GM10847 (cell line): ENCODE measurements around the gene DNMT3B.

Source experiments
- POLR2A ChIP-seq: IDR thresholded peaks from 2 replicates; pipeline ENCODE4 v1.6.1; 2011; ENCODE audit not compliant: insufficient read length; ENCODE audit errors: extremely low read depth

The DNMT3B gene

DNA sequence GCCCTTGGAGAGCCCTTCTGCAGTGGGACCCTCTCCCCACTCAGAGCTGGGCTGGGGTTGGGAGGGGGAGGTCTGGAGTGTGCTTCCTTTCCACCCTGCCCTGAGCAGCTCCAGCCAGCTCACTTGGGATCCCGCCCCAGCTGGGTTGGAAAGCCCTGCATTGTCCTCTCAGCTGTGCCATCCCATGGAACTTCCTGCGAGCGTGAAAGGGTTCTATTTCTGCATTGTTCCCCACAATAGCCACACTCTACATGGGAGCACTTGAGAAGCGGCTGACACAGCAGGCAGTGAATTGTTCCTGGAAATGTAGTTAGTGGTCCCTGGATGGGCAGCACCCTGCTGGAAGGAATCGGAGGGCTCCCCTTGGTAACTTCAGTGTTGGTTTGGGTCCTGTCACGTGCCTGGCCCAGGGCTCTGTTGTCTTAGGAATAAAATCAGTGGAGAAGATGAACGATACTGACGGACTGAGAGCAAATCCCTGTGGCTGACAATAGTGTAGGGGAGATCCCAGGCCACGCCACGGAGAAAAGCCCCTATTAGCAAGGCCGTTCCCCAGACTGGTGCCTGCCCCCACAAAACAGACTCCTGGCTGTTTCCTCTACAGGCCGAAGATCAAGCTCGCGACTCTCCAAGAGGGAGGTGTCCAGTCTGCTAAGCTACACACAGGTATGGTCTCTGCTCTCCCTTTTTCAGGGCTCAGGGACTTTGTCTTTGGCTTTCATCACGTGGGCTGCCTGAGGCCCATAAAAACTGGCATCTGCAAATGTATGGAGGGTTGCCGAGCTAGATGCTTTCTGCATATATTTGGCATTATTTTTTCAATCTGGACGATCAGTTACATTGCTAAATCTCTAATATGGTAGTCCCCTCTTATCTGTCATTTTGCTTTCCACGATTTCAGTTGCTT, 18.8 kb downstream of the DNMT3B start:
- TF ChIP-seq POLR2A, result no peak

DNA sequence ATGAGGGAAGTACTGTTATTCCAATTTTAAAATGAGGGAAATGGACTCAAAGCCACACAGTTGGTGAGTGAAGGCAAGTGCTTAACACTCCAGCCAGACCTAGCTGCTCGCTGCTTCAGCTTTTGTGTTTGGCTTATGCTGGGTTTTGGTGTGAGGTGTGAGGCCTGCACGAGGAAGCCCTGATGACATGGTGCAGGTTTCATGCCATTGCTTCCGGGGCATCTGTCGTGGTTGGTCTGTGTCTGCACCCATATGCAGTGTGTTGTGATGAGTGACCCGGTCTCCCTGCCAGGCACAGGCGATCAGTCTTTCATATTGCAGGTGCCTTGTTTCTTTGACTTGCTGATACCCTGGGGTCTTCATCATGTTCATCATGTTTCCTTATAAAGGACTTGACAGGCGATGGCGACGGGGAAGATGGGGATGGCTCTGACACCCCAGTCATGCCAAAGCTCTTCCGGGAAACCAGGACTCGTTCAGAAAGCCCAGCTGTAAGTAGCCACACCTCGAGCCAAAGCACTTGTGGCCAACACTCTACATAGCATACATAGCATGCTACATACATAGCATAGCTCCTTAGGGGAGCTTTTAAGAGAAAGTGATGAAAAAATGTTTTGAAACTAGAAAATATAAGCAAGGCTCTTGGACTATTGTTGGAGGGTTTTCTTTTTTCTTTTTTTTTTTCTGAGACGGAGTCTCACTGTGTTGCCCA, 22.3 kb downstream of the DNMT3B start:
- TF ChIP-seq POLR2A, result no peak

DNA sequence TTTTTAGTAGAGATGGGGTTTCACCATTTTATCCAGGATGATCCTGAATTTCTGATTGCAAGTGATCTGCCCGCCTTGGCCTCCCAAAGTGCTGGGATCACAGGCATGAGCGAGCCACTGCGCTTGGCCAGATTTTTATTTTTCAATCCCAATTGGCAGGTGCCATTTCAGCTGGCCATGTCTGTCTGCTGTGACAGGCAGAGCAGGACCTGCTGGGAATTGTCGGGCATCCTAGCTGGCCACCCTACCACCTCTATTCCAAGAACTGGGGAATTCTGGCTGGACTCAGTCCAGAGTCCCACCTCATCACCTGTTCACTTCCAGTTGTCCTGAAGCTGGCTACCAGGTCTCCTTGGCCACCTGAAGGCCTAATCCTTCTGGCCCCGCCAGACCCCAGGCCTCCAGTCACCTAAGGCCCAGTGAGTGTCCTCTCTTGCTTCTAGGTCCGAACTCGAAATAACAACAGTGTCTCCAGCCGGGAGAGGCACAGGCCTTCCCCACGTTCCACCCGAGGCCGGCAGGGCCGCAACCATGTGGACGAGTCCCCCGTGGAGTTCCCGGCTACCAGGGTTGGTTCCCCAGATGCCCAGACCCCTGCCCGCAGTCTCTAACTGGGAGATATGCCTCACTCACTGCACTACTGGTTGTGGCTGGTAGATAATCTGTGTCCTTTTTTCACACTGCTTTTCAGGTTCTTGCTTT, 24.0 kb downstream of the DNMT3B start:
- no peak for TF ChIP-seq POLR2A

DNA sequence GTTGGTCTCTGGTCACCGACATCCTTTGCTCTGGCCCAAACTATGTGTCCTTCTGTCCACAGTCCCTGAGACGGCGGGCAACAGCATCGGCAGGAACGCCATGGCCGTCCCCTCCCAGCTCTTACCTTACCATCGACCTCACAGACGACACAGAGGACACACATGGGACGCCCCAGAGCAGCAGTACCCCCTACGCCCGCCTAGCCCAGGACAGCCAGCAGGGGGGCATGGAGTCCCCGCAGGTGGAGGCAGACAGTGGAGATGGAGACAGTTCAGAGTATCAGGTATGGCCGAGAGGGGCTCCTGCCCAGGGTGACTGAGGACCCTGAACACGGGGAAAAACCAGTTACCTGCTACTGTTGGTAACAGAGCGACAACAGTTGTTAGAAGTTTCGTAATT, 25.0 kb downstream of the DNMT3B start:
- no peak for TF ChIP-seq POLR2A

DNA sequence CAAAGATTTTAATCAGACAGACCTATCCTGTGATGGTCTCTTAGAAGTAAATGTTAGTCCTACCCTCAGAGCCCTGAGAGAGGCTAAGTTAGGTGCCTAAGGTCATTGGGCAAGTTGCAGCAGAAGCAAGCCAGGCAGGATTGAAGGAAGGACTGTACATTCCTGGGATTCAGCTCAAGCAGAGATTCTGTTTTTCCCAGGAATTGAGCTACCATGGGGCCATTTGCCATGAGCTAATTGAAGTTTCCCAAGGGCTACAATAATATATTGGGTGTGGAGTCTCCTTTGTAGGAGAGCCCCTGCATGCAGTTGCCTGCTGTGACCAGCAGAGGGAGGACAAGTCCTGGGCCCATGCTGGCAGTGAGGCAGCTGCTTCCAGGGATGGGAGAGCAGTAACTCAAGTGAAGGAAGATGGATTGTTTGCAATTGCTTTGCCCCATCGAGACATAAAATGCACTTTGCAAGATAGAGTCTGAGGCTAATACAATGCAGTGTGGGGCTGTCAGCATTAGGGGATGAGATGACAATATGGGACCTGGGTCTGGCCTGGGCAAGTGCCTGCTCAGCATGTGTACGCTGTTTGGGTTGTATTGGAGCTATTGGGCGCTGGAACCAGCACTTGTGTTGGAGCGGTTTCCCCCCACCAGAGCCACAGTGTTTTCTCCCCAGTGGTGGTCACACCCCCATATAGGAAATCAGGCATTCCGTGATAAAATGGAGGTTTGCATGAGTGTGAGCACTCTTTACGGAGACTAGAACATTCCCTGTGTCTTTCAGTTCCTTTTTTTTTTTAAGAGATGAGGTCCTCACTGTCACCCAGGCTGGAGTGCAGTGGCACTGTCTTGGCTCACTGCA, 27.9 kb downstream of the DNMT3B start:
- TF ChIP-seq POLR2A, result no peak

DNA sequence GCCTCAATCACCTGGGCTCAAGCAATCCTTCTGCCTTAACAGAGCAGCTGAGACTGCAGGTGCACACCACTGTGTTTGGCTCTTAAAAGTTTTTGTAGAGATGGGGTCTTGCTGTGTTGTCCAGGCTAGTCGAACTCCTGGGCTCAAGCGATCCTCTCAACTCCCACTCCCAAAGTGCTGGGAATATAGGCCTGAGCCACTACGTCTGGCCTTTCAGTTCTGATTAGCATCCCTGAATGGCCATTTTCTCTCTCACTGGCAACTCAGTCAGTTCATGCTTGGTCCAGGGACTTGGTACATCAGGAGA, 28.5 kb downstream of the DNMT3B start:
- no peak for TF ChIP-seq POLR2A

DNA sequence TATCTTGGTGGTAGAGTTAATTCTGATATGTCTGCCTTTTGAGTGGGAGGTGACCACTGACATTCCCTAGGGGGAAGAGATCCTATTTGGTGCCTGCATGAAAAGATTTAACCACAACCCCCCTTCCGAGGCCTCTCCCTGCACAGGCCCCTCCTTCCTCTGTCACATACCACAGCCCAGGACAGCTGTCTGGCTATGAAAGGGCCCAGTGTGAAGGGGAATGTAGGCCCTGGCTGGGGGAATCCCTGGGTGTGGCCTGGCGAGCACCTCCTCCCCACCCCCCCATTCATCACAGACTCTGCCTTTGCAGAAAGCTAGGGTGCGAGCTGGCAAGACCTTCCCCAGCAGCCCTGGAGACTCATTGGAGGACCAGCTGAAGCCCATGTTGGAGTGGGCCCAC, 30.1 kb downstream of the DNMT3B start:
- no peak for TF ChIP-seq POLR2A

DNA sequence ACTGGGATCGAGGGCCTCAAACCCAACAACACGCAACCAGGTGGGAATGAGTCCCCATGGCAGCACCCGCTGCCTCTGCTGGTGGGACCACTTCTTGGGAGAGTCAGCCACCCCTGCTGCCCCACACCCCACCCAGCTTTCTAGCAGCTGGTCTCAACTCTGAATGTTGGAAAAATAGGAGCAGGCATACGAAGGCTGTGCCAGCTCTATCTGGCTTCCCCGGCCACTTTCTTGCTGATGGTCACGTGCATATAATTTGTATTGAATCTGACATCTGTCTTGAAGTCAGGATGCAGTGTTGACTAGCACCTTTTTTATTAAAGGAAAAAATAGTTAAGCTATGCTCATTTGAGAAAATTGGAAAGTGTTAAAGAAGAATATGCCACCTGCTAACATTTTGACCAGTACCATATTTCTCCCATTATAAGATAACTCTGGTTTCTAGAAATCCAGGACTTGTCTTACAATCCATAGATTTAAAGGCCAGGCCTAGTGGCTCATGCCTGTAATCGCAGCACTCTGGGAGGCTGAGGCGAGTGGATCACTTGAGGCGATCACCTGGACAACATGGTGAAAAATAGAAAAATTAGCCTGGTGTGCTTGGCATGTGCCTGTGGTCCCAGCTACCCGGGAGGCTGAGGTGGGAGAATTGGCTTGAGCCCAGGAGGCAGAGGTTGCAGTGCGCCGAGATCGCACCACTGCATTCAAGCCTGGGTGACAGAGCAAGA, 30.7 kb downstream of the DNMT3B start:
- TF ChIP-seq POLR2A, result no peak

DNA sequence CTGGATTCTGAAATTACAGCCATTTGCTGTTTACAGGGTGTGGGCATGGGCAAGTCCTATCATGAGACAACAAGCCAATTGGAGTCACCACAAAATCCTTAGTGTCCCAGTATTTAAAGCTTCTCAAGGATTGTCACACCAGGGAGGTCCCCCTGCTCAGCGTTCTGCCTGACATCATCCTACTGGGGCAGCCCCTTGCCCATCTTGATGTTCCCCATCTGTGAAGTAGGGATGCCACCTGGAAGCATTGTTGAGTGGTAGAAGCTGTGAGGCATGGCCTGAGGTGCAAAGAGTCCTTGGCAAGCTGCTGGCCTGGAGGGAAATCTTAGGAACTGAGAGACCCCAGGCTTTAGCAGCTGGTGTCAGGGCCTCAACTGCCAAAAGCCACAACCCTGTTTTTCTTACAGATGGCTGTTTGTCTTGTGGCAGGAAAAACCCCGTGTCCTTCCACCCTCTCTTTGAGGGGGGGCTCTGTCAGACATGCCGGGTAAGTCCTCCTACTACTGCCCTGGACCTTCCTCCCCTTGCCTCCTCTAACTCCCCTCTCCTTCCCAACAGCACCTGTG, 34.3 kb downstream of the DNMT3B start:
- no peak for TF ChIP-seq POLR2A

DNA sequence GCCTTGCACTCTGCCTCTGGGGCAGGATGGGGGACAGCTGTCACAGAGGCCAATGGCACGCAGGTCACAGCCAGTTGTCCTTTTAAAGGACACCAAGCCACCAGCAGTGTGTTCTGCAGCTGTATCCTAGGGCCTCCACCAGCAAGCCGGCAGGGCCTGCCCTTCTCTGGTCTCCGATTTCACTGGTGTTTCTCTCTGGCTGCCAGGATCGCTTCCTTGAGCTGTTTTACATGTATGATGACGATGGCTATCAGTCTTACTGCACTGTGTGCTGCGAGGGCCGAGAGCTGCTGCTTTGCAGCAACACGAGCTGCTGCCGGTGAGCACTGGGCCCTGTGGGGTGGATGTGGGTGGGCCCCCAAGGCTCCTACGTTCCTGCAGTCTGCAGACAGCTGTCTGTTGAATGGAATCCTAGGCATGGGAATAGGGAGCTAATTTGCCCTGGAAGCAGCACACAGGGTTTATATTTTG, 34.8 kb downstream of the DNMT3B start:
- TF ChIP-seq POLR2A, result no peak

DNA sequence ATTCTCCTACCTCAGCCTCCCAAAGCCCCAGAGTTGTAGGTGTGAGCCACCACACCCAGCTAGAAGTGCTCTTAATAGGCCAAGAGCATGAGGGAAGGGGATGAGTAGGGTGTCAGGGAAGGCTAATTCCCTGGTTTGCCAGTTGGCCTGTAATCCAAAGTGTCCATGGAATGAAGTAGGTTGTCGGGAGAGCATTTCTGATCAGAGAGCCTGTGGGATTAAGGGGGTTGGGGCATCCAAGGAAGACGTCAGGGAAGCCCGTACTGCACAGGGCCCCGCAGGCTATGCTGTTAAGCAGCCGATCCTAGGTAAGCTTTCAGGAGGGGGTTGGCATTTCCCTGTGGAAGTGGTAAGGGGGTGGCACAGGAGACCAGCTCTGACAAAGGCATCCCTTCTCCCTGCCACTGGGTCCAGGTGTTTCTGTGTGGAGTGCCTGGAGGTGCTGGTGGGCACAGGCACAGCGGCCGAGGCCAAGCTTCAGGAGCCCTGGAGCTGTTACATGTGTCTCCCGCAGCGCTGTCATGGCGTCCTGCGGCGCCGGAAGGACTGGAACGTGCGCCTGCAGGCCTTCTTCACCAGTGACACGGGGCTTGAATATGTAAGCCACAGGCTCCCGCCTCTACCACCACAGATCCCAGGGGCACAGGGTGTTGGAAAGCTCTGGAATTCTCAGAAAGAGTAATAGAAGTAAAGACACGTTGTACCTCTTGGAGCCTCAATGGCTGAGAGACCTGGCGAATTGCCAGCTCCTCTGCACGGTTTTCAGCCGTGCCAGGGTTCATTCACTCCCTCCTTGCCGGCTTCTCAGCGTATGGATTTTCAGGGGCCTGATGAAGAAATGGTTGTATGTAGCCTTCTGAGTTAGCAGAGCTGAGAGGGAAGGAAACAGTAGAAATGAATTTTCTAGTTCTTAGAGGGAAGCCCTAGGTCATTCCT, 36.1 kb downstream of the DNMT3B start:
- no peak for TF ChIP-seq POLR2A

DNA sequence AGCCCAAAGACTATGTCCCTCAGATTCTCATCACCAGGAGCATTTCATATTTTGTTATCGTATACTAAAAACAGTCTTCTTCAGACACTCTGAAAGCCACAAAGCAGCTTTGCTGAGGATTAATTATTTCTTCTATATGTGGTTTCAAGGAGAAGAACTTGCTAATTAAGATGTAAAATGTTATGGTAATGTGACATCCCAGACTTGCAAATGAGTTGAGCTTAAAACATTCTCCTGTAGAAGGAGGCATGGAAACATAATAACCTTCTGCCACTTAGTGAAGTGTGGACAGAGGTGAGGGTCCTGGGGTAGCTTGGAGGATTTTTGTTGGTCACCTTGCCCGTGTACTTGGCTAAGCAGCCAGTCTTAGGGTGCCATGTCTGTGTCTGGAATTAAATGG, 40.9 kb downstream of the DNMT3B start:
- TF ChIP-seq POLR2A, result no peak
